Effector memory CD4-positive, alpha-beta T cell (primary cell): ENCODE results near the gene RSPH1.

ENCODE experiments used
- DNase-seq, 3 donors: peaks; one replicate each; pipeline ENCODE4 v3.0.0-alpha.2; 2020
- H3K27ac ChIP-seq: 2 replicates; pipeline ENCODE4 v1.7.0; 2013; ENCODE audit warnings: mild to moderate bottlenecking, low read length, moderate library complexity; ENCODE audit not compliant: insufficient read depth, poor library complexity, severe bottlenecking
- H3K27me3 ChIP-seq: replicated peaks from 2 replicates; pipeline ENCODE4 v1.7.0; 2013; ENCODE audit warnings: mild to moderate bottlenecking, low read length; ENCODE audit not compliant: insufficient read depth, control insufficient read depth, poor library complexity, severe bottlenecking
- H3K36me3 ChIP-seq: 2 replicates; pipeline ENCODE4 v1.7.0; 2013; ENCODE audit warnings: mild to moderate bottlenecking, low read length, moderate library complexity; ENCODE audit not compliant: control insufficient read depth, insufficient read depth
- H3K4me1 ChIP-seq: 2 replicates; pipeline ENCODE4 v1.7.0; 2013; ENCODE audit warnings: low read length, mild to moderate bottlenecking; ENCODE audit not compliant: control insufficient read depth, insufficient read depth, poor library complexity, severe bottlenecking
- H3K4me3 ChIP-seq: 2 replicates; pipeline ENCODE4 v1.7.0; 2013; ENCODE audit warnings: low read length, low read depth, mild to moderate bottlenecking; ENCODE audit not compliant: insufficient read depth, poor library complexity, severe bottlenecking
- H3K9me3 ChIP-seq: 2 replicates; pipeline ENCODE4 v1.7.0; 2013; ENCODE audit warnings: mild to moderate bottlenecking, low read length, moderate library complexity; ENCODE audit not compliant: control insufficient read depth

Gene RSPH1

DNA sequence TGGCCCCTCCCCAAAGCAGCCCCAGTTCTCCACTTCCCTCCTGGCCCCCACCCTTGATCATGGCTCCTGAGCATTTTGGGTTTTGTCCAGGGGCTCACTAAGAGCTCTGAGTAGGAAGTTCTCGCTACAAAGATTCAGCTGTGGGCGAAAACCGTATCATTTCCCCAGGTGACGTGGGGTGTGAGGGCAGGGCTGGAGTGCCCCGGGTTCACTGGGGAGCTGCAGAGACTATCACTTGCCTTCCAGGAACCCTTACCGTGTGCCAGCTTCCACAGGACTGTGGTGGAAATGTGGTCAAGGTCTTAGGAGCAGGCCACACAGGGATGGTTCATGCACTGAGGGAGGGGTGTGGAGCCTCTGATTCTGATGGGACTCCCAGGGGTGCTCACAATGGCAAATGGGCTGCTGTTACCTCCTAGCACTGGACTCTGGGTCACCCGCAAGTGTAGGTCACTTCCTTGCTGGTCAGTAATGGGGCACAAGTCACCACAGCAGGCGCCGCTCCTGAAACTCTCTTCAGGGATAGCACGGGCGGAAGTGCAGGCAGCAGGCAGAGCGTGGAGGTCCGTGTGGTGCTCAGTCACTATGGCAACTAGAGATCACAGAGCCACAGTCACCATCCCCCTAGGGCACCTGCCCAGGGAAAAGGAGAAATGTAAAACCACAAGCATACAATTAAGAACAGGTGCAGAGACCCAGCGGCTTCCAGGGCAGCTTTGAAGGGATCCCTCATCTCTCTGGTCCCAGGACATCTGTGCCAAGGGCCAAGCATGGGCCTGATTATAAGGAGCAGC is 35.4 kb downstream of the RSPH1 start:
- DNase-seq, result peak in 1 of 3 donors; percentile 36
- H3K4me1 ChIP-seq, result peaks cover 29% of the 10 kb centered on the region
- no peaks in the 10 kb centered on the region for H3K27me3 ChIP-seq
- H3K27ac ChIP-seq, result peak overlapping the region; percentile 53
- H3K36me3 ChIP-seq, result no peaks in the 10 kb centered on the region
- H3K4me3 ChIP-seq, result no peak overlapping the region
- no peaks in the 10 kb centered on the region for H3K9me3 ChIP-seq

DNA sequence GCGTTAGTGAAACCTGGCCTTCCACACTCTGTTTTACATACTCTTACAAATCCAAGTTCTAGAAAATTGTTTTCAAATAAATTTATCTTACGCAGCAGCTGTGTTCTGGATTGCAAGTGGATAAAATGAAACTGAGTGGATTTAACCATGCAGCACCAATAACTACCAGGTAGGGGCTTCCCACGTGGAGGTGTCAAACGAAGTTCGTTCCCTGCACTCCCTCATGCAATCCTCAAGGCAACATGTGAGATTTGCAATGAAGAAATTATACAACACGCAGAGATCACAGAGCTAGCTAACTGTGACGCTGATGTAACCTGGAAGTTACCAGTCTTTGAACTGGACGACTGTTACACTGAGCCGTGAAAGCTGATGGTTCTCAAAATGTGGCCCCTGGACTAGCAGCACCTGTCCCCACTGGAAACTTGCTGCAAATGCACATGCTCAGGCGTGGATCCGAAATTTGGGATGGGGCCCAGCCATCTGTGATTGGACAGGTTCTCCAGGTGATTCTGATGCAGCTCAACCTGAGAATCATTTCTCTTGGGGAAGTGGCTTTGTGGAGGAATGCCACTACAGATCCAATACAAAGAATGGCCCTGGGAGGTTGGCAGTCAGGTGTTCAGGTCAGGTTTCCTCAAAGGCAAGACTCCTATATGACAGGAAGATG is 36.3 kb downstream of the RSPH1 start:
- no peaks in the 10 kb centered on the region for H3K27me3 ChIP-seq
- peaks cover 20% of the 10 kb centered on the region for H3K4me1 ChIP-seq
- H3K27ac ChIP-seq, result peak overlapping the region; percentile 53
- no peak overlapping the region for H3K4me3 ChIP-seq
- no peak for DNase-seq
- H3K9me3 ChIP-seq, result no peaks in the 10 kb centered on the region
- no peaks in the 10 kb centered on the region for H3K36me3 ChIP-seq

DNA sequence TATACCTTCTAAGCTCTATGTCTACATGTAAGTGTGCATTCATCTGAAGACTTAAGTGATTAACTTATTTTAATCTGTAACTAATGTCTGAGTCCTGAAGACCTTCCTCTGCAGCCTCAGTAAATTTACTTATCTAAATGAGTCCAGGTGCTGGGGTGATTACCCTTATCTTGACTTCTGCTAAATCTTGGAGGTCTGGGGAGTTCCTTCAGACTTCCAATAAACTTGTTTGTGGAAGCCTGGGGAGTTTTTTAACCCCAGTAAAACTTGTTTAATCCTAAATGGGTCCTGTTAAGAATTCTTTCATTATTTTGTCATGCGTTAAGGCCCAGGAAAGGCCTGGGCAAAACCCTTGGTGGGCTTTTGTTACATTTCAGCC is 37.0 kb downstream of the RSPH1 start:
- Histone ChIP-seq H3K9me3 (no peaks in the 10 kb centered on the region), H3K27me3 (no peaks in the 10 kb centered on the region), H3K36me3 (no peaks in the 10 kb centered on the region), H3K4me1 (peaks cover 14% of the 10 kb centered on the region), H3K27ac (no peak overlapping the region), H3K4me3 (no peak overlapping the region)
- no peak for DNase-seq

DNA sequence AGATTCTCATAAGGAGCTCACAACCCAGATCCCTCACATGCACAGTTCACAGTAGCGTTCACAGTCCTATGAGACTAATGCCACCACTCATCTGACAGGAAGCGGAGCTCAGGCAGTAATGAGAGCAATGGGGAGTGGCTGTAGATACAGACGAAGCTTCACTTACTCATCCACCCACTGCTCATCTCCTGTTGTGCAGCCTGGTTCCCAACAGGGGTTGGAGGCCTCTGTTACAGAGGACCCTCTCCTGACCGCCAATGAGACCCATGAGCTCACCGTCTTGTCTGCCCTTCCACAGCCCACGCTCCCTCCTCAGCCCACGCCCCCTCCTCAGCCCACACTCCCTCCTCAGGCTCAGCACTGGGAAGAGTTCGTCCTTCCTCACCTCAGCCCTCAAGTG is 39.6 kb downstream of the RSPH1 start:
- DNase-seq, result peak in 1 of 3 donors; percentile 21
- Histone ChIP-seq H3K27ac (no peak overlapping the region), H3K9me3 (no peaks in the 10 kb centered on the region), H3K36me3 (no peaks in the 10 kb centered on the region), H3K27me3 (no peaks in the 10 kb centered on the region), H3K4me1 (peaks cover 11% of the 10 kb centered on the region), H3K4me3 (no peak overlapping the region)

DNA sequence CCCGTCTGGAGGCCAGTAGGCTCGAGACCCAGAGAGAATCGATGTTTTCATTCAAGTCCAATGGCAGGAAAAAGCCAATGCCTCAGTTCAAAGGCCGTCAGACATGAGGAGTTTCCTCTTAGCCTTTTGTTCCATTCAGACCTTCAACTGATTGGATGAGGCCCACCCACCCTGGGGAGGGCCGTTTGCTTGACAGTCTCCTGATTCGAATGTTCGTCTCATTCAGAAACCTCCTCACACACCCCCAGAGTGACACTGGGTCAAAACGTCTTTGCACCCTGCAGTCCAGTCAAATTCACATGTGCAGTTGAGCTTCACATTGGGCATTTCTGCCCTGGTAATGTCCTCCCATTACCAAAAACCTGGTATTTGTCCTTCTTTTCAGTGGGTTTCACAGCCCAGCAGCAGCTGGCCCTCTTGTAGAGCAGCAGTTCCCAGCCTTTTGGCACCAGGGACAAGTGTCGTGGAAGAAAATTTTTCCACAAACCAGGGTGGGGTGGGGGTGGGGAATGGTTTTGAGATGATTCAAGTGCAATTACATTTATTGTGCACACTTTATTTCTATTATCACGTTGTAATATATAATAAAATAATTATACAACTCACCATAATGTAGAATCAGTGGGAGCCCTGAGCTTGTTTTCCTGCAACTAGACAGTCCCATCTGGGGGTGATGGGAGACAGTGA is 40.1 kb downstream of the RSPH1 start:
- no peak overlapping the region for H3K27ac ChIP-seq
- H3K4me1 ChIP-seq, result peaks cover 7% of the 10 kb centered on the region
- no peaks in the 10 kb centered on the region for H3K9me3 ChIP-seq
- DNase-seq, result no peak
- H3K27me3 ChIP-seq, result no peaks in the 10 kb centered on the region
- H3K4me3 ChIP-seq, result no peak overlapping the region
- H3K36me3 ChIP-seq, result no peaks in the 10 kb centered on the region

DNA sequence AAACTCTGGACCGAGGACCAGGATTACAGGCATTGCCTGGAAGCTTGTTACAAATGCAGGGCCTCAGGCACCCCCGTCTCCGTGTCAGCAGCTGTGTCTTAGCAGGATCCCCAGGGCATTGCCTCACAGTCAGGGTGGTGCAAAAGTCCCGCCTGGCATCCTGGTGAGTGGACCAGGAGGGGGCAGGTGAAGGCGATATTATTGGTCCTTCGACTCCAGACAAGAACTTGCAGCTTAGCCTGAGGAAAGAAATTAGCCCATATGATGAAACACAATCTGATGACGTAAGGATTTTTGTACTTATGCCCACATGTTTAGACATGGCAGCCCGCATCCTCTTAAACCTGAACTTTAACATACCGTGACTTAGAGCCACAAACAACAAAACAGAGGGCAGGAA is 40.8 kb downstream of the RSPH1 start:
- Histone ChIP-seq H3K9me3 (no peaks in the 10 kb centered on the region), H3K4me3 (no peak overlapping the region), H3K27me3 (no peaks in the 10 kb centered on the region), H3K36me3 (no peaks in the 10 kb centered on the region), H3K27ac (no peak overlapping the region), H3K4me1 (peaks cover 4% of the 10 kb centered on the region)
- DNase-seq, result no peak

DNA sequence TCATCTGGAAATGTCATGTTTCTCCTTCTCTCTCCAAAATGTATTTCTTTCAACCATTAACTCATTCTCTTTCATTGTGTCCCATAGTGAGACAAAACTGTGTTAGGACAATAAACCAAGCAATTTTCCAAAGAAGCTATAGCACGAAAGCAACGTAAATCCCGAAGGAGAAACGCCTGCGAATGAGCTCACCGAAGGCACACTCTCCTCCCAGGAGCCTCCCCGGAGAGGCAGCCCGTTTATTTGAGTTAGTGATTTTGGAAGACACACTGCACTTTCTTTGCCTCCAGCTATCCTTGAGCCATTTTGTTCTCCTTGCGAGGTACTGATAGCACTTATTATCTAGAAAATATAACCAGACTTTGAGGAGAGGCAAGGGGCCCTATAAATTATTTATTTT is 41.2 kb downstream of the RSPH1 start:
- no peak overlapping the region for H3K4me3 ChIP-seq
- no peaks in the 10 kb centered on the region for H3K27me3 ChIP-seq
- no peaks in the 10 kb centered on the region for H3K9me3 ChIP-seq
- no peaks in the 10 kb centered on the region for H3K36me3 ChIP-seq
- H3K27ac ChIP-seq, result no peak overlapping the region
- peaks cover 4% of the 10 kb centered on the region for H3K4me1 ChIP-seq
- no peak for DNase-seq

DNA sequence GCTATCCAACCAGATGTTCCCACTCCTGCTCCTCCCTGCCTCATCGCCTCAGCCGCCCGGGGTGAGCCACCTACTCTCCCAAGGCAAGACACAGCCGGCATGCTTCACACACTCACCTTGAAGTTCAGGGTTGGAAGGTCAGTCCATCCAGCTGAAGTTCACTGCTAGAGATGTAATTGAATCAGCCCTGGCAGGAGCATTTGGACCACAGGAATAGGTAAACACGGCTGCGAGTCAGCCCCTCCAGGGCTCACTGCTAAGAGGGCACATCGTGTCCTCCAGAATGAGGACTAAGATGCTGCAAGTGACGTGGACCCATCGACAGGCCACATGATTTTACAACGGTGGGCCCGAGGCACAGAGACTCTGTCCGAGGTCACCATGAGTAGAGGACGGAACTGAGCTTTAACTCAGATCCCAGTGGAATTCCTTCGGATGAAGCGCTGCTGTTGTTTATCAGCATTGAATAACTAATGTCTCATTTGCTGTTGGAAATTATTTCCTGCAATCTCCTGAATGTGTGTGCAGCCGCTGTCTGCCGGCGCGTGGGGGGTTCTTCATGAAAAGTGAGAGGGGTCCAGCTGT is 41.9 kb downstream of the RSPH1 start:
- H3K27ac ChIP-seq, result no peak overlapping the region
- H3K36me3 ChIP-seq, result no peaks in the 10 kb centered on the region
- H3K9me3 ChIP-seq, result no peaks in the 10 kb centered on the region
- no peak for DNase-seq
- no peak overlapping the region for H3K4me3 ChIP-seq
- H3K27me3 ChIP-seq, result no peaks in the 10 kb centered on the region
- H3K4me1 ChIP-seq, result peaks cover 4% of the 10 kb centered on the region

DNA sequence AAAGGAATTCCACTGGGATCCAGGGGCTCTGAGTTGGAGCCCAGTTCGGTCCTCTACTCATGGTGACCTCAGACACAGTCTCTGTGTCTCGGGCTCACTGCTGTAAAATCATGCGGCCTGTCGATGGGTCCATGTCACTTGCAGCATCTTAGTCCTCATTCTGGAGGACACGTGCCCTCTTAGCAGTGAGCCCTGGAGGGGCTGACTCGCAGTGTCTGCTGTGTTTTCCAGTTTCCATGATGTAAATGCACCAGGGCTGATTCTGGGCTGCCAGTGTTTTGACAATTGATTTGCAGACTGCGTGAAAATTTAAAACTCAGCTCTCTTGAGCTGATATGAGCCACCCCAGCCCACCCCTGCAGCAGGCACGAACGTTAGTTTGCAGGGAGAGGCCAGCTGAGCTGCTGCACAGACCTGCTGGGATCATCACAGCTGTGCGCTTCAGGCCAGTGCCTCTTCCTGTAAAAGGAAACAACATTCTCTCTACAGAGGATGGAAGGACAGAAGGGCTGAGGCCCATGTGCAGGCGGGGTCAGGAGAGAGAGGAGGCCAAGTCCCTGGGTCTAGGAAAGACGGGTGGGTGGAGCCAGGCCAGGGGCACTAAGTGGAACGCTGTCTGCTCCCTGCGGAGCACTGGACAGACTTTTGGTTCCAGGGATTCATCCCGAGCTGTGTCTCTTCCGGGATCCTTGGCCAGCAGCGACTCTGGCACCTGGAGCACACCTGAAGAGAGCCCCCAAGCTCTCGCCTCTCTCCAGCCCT is 42.6 kb downstream of the RSPH1 start:
- H3K27ac ChIP-seq, result no peak overlapping the region
- no peaks in the 10 kb centered on the region for H3K9me3 ChIP-seq
- peaks cover 4% of the 10 kb centered on the region for H3K4me1 ChIP-seq
- H3K4me3 ChIP-seq, result no peak overlapping the region
- DNase-seq, result no peak
- no peaks in the 10 kb centered on the region for H3K36me3 ChIP-seq
- H3K27me3 ChIP-seq, result no peaks in the 10 kb centered on the region
